Activated T-helper 2 cell treated with anti-CD3 and anti-CD28 coated beads, Interferon-gamma antibody, Interleukin-2, Interleukin-4, amounts not matched to agents 10 μg/mL and 5 μg/mL and 100 μg/mL, durations not matched to agents 14 hours and 24 hours and 36 hours (primary cell): ENCODE results near the gene RHOBTB3. TPM values are rescaled to one million over a fixed set of nuclear protein-coding genes. Genes with fewer than 3 reads are reported as not detected.

Source experiments
- DNase-seq: peaks from one replicate; pipeline ENCODE4 v3.0.0; 2021; ENCODE audit warnings: low spot score
- H3K27ac Mint-ChIP-seq: one replicate; pipeline ENCODE4 v1.8.0; 2021; ENCODE audit warnings: mixed read lengths
- H3K27me3 Mint-ChIP-seq: one replicate; pipeline ENCODE4 v1.8.0; 2021; ENCODE audit warnings: low read depth, mixed read lengths
- H3K36me3 Mint-ChIP-seq: one replicate; pipeline ENCODE4 v1.8.0; 2021; ENCODE audit warnings: low read depth, mixed read lengths
- H3K4me1 Mint-ChIP-seq: one replicate; pipeline ENCODE4 v1.8.0; 2021; ENCODE audit warnings: low read depth, mixed read lengths
- H3K4me3 Mint-ChIP-seq: one replicate; pipeline ENCODE4 v1.8.0; 2021; ENCODE audit warnings: low read depth, mild to moderate bottlenecking, moderate library complexity, mixed read lengths
- H3K9me3 Mint-ChIP-seq: one replicate; pipeline ENCODE4 v1.8.0; 2021; ENCODE audit warnings: mixed read lengths
- intact Hi-C: fragments of 100-400 bp; cut with micrococcal nuclease; formaldehyde crosslinking; loops from one replicate; pipeline ENCODE4 v1.15.1; 2023
- total RNA-seq: library from RNA; stranded (reverse); gene quantifications from 2 replicates; pipeline ENCODE4 v1.2.3, GENCODE V29; 2022

RHOBTB3 gene
- total RNA-seq, 1 donor from 2014 or later: 0.57 TPM

DNA sequence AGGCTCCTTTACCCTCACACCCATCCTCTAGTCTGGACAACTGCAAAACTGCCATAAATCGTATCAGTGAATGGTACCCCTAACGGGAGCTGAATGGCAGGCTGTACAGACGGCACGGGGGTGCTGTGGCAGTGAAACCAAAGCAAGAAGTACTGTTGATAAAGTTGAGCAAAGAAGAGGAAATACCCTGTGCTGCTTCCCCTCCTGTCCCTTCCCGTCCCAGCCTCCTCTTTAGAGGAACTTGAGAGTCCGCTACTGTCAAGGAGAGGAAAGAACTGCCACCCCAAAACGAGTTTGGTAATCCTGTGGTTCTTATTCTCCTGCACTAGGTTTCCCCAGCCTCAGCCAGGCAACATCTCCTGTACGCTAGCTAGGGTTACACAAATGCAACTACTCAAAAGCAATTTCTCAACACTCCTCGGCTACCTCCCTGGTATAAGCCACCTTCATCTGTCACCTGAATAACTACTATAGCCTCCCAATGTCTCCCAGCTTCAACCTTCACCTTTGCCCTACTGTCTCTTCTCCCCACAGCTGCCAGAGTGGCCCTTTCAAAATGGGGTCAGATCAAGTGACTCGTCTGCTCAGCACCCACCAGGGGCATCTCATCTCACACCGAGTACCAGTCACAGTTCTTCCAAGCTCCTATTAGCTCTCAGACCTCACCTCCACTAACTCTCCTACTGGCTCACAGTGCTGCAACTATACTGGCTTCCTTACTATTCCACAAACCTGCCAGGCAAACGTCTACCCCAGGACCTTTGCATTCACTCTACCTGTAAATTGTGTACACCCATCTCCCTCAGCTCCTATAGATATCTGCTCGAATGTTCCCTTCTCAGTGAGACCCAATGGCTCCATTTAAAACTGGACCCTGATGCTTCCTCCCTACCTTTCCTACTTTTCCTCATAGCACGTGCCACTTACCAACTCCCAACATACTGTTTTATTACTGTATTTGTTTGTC is 87.3 kb downstream of the RHOBTB3 start:
- intact Hi-C loops: loop anchor here (2.0 kb wide), 1 partner anchor 16 kb away; no protein-coding TSS in a partner anchor
- Mint-ChIP-seq H3K4me1 (peaks cover 51% of the 10 kb centered on the region), H3K36me3 (peaks cover 26% of the 10 kb centered on the region)

DNA sequence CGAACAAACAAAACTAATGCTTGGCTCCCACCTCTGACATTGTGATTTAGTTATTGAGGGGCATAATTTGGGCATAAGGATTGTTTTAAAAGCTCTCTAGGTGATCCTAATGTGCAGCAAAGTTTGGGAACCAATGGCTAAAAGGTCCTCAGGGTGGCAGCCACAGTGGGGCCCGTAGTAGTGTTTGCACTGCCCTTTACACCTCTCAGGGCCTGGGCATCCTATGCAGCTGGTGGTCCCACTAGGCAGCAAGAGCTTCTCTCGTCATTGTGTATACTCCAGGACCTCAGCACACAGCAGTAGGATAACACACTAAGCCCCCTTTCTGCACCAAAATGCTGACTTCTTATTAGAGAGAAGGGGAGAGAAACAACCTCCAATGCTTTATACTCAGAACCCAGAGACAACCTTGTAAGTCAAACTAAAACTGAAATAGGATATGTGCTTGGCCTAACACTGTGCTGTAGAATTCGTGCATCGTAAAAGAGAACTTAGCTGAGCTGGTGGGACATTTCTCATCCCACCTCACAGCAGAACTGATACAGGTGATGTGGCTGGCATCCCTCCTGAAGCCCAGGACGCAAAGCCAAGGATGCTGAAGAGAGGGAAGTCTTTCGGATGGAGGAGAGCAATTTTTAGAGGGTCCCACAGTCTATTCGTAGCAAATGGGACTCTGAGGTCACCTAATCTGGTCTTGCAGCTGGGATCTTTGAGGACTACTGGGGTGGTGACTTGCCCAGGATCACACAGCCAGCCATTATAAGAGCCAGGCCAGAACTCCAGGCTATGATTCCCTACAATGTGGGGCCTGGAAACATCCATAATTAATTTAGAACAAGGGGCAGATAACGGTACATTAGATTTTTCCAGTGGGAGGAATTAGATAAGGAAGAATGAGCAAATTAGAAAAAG is 90.2 kb downstream of the RHOBTB3 start:
- DNase-seq: no peak
- Mint-ChIP-seq H3K4me1 (peaks cover 60% of the 10 kb centered on the region), H3K27me3 (no peaks in the 10 kb centered on the region), H3K4me3 (peak overlapping the region; percentile 91), H3K9me3 (no peaks in the 10 kb centered on the region), H3K27ac (peak overlapping the region; percentile 80), H3K36me3 (peaks cover 3% of the 10 kb centered on the region)
- intact Hi-C loops: loop anchor here (1.0 to 10.0 kb wide), 7 partner anchors 9 to 841 kb away; partner anchors contain the start of genes ARSK, CAST, RFESD and SKIC3

More for the DNA sequence above, 87.3 kb downstream of the RHOBTB3 start:
- DNase-seq: no peak
- H3K27ac Mint-ChIP-seq: peak overlapping the region; percentile 40
- H3K4me3 Mint-ChIP-seq: peak overlapping the region; percentile 64
- no peaks in the 10 kb centered on the region for H3K27me3 Mint-ChIP-seq
- no peaks in the 10 kb centered on the region for H3K9me3 Mint-ChIP-seq

DNA sequence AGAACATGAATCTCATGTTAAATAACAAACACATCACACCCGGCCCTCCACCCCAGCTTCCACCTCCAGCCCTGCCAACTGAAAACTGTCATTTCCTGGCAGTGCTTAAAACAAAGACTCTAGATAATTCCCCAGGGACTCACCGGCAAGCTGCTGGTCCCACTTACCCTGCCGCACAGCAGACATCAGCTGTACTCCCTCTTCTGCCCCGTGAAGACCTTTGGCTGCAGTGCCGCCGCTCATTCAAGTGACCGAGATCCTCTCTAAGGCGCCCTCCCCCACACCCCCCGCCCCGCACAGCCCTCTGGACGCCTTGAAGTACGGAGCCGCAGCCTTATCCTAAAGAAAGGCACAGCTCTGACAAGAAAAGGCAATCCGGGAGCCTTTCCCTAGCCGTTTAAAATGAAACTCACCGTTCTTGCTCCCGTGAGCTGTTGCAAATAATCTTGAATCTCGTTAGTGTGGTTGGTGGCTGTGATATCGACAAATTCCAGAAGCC is 91.0 kb downstream of the RHOBTB3 start:
- peaks cover 57% of the 10 kb centered on the region for H3K4me1 Mint-ChIP-seq
- H3K36me3 Mint-ChIP-seq: no peaks in the 10 kb centered on the region
- H3K9me3 Mint-ChIP-seq: no peaks in the 10 kb centered on the region
- peak overlapping the region; percentile 80 for H3K27ac Mint-ChIP-seq
- no peaks in the 10 kb centered on the region for H3K27me3 Mint-ChIP-seq
- intact Hi-C loops: loop anchor here (1.0 to 10.0 kb wide), 7 partner anchors 10 to 840 kb away; partner anchors contain the start of genes ARSK, CAST, RFESD and SKIC3
- H3K4me3 Mint-ChIP-seq: peak overlapping the region; percentile 91
- DNase-seq: no peak

DNA sequence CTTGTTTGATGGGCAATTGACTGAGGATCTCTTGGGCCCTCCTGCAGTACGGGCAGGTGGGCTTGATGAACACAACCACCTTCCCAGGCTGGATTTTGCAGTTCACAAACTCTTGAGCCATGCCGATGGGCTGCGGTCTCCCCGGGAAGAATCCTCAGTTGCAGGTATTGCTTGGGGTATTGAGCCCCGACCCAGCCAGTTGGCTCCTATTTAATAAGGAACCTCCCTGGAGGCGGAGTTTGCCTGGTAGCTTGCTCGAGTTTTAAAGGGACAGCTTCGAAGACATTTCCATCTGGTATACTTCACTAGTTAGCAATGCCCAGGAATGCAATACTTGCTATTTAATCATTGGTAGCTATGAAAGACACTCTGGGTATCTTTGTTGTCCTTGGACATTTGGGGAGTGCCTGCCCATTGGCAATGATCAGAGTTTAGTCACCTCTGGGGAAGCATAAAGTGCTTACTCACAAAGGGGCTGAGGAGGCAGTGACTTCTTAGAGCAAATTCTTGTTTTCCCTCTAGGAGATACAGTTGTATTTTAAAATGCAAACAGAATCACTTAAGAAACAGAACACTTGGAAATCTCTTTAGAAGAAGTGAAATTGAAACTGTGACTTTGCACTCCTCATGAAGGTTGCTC is 91.5 kb downstream of the RHOBTB3 start, which contains the start of gene GLRX:
TSS of gene GLRX (minus strand) at position 185 of the 640 bp plus-strand sequence. CDS start at position 121, 64 bp downstream.
- Mint-ChIP-seq H3K27me3 (no peaks in the 10 kb centered on the region), H3K4me3 (peak within 1 kb of the TSS; percentile 91), H3K27ac (peak within 1 kb of the TSS; percentile 80), H3K36me3 (no peaks in the 10 kb centered on the region), H3K4me1 (peaks cover 55% of the 10 kb centered on the region), H3K9me3 (no peaks in the 10 kb centered on the region)
- DNase-seq: peak; percentile 56
- intact Hi-C loops: loop anchor here (1.0 to 10.0 kb wide), 8 partner anchors 10 to 840 kb away; partner anchors contain the start of genes ARSK, CAST, RFESD and SKIC3

DNA sequence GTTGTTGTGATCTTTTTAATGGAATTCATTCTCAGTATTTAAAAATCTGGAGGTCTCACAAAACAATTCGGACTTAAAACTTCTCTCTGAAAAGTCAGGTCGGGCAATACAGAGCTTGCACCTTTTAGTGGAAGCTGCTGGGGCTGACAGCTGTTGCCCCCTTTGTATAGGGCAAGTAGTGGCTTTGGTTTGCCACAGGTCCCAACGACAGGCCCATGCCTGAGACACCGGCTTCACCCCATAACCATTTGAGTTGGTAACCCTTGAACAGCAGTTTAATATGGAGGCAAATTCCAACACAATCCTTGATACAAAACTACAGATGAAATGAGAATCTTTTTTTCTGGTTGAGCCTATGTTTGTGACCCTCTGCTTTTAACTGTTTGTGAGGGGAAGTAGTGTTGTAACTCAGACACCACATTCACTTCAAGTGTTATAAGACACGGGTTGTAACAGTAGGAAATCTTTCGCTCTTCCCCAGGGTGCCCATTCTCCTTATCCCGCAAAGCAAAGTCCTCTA is 92.1 kb downstream of the RHOBTB3 start:
- Mint-ChIP-seq H3K4me1 (peaks cover 55% of the 10 kb centered on the region), H3K36me3 (no peaks in the 10 kb centered on the region), H3K27me3 (no peaks in the 10 kb centered on the region), H3K27ac (peak overlapping the region; percentile 80), H3K4me3 (peak overlapping the region; percentile 91), H3K9me3 (no peaks in the 10 kb centered on the region)
- intact Hi-C loops: loop anchor here (1.0 to 10.0 kb wide), 5 partner anchors 11 to 839 kb away; partner anchors contain the start of genes ARSK, CAST, RFESD and SKIC3
- no peak for DNase-seq

DNA sequence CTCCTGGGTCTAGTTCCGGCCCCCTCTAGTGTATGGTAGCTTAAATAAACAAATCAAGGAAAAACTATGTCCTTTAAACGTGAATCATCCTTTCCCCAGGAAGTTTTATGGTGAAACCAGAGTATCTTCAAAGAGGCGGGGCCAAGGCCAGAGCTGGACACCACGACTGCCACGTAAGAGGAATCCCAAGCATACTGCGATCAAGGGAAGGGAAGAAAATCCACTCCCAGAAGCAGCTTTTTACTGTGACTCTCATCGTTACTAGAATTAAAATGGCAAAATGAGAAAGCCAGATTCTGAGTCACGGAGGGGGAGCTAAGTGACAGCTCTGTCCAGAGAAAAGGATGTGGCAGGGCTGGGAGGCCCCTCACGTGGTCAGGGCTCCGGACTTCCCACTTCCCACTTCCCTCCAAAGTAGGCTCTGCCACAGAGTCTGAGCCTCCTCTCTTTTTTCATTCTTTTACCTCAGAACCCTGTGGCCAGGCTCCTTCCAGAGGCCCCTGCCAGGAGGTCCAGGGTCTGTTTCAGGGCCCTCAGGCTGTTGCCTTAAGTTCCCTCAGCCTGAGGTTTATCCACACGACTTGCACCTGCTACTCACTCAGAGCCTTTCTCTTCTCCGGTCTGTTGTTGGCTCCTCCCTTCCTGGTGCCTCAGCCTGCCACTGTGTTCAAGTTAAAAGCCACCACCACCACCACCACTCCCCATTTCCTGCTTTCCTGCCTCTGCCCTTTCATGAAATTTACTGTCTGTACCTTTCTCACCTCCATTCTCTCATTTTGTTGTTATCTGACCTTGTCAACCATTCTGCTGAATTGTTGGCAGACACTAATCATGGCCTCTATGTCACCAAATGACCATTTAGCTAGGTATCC is 92.8 kb downstream of the RHOBTB3 start:
- no peaks in the 10 kb centered on the region for H3K36me3 Mint-ChIP-seq
- H3K9me3 Mint-ChIP-seq: no peaks in the 10 kb centered on the region
- peak overlapping the region; percentile 80 for H3K27ac Mint-ChIP-seq
- peaks cover 48% of the 10 kb centered on the region for H3K4me1 Mint-ChIP-seq
- intact Hi-C loops: loop anchor here (1.0 to 10.0 kb wide), 5 partner anchors 10 to 838 kb away; partner anchors contain the start of genes ARSK, CAST, RFESD and SKIC3
- peak overlapping the region; percentile 91 for H3K4me3 Mint-ChIP-seq
- H3K27me3 Mint-ChIP-seq: no peaks in the 10 kb centered on the region
- DNase-seq: peak; percentile 59

DNA sequence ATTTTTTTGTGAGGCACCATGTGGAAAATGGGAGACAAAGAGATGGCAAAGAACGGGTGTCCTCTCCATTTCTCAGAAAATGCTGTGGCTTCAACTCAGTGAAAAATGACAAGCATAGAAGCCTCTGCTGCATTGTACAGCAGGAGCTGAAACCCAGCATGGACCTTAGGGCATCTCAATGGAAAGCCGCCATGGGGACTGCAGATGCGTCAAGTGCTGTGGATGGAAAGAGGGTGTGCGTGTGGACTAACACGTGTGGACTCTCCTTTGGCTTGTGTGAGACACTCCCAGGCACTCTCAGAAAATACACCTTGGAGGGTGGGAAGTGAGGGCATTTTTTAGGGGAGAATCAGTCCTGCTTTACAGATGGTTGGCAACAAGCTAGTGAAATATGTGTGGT is 93.6 kb downstream of the RHOBTB3 start:
- Mint-ChIP-seq H3K27me3 (no peaks in the 10 kb centered on the region), H3K9me3 (no peaks in the 10 kb centered on the region), H3K4me1 (peaks cover 44% of the 10 kb centered on the region), H3K36me3 (no peaks in the 10 kb centered on the region), H3K27ac (peak overlapping the region; percentile 80), H3K4me3 (peak overlapping the region; percentile 91)
- no peak for DNase-seq
- intact Hi-C loops: loop anchor here (5.0 to 10.0 kb wide), 4 partner anchors 107 to 838 kb away; partner anchors contain the start of genes ARSK, CAST, RFESD and SKIC3

DNA sequence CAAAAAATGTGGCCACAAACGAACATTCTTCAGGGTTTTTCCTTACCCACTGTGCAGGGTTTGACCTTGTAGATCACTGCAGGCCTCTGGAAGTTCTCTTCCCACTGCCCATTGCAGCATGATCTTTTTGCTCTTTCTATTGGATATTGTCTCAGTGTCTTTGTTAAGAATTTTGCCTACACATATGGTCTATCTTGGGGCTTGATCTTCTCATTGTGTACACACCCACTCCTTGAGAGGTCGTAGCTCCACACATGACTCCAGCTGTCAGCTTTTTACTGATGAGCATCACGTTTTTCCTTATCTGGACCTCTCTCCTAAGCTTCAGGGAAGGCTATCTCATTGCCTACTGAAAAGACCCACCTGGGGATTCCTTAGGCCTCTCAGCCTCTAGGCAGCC is 94.4 kb downstream of the RHOBTB3 start:
- intact Hi-C loops: loop anchor here (10.0 kb wide), 1 partner anchor 271 kb away; the partner anchor contains the start of genes ARSK and SKIC3
- Mint-ChIP-seq H3K9me3 (no peaks in the 10 kb centered on the region), H3K27ac (peak overlapping the region; percentile 33), H3K4me3 (no peak overlapping the region), H3K27me3 (no peaks in the 10 kb centered on the region), H3K4me1 (peaks cover 44% of the 10 kb centered on the region), H3K36me3 (no peaks in the 10 kb centered on the region)
- no peak for DNase-seq

DNA sequence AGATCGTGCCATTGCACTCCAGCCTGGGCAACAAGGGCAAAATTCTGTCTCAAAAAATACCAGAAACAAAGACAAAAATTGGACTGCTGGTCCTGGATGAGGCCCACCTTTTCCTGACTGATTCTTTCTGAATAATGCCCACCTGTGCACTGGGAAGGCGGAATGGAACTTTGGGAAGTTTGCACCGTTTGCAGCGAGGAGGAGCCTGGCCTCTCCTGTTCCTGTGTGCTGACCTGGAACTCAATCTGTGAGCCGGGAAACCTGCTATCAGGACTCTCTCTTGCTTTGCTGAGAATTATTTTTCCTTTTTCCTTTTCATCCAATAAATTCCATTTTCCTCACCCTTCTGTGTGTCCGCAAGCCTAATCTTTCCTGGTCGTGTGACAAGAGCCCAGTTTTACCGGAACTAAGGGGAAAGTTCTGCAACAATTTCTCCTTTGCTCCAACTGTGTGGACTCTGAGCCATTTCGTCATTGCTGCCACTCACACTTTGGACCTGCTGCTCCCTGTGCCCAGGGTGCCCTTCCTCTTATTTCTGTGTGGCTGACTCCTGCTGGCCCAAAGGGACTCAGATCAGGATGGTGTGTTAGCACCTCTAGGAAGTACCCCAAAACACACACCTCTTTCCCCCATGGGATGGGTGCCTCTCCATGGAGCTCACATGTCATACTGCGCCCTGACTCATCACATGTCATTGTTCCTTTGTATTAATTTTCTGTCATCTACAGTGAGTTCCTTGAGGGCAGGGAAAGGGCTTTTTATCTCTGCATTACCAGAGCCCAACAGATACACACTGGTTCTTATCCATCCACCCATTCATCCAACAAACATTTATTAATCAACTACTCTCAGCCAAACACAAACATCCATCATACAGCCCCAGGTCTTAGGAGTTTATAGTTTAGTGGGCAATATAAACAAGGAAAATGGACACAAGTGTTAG is 96.1 kb downstream of the RHOBTB3 start:
- DNase-seq: no peak
- H3K36me3 Mint-ChIP-seq: no peaks in the 10 kb centered on the region
- H3K4me3 Mint-ChIP-seq: no peak overlapping the region
- no peaks in the 10 kb centered on the region for H3K9me3 Mint-ChIP-seq
- no peaks in the 10 kb centered on the region for H3K27me3 Mint-ChIP-seq
- no peak overlapping the region for H3K27ac Mint-ChIP-seq
- H3K4me1 Mint-ChIP-seq: peaks cover 34% of the 10 kb centered on the region
- intact Hi-C loops: loop anchor here (10.0 kb wide), 1 partner anchor 272 kb away; the partner anchor contains the start of genes ARSK and SKIC3

DNA sequence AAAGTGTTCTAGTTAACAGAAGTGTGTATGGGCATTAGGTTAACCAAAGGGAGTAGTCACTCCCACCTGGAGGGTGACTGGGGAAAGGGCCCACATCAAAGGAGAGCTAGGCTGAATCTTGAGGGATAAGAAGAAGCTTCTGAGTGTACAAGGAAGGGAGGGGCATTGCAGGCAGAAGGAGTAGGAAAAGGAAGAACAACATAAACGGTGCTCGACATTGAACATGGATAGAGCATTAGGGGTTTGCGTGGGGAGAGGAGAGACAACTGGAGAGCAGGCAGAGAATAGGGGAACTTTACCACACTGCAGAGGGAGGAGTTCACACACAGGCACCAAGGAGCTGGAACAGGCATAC is 96.7 kb downstream of the RHOBTB3 start:
- intact Hi-C loops: loop anchor here (10.0 kb wide), 1 partner anchor 273 kb away; the partner anchor contains the start of genes ARSK and SKIC3
- H3K4me1 Mint-ChIP-seq: peaks cover 34% of the 10 kb centered on the region
- no peak overlapping the region for H3K4me3 Mint-ChIP-seq
- H3K27me3 Mint-ChIP-seq: no peaks in the 10 kb centered on the region
- H3K27ac Mint-ChIP-seq: no peak overlapping the region
- H3K9me3 Mint-ChIP-seq: no peaks in the 10 kb centered on the region
- no peaks in the 10 kb centered on the region for H3K36me3 Mint-ChIP-seq
- no peak for DNase-seq
